Stimulated activated CD4-positive, alpha-beta T cell treated with anti-CD3 and anti-CD28 coated beads, Interleukin-4, amount 100 ng/mL, for 1 hour (primary cell): ENCODE data around the gene ABCG1.
A peak's percentile ranks its signal among the peaks of the same experiment; 100 is the strongest.

ENCODE experiments used
- DNase-seq: peaks from one replicate; pipeline ENCODE4 v3.0.0-alpha.2; 2020

The ABCG1 gene

GRCh38 chr21:42295845-42296244, 76.9 kb downstream of the ABCG1 start:
- no peak for DNase-seq

- no peak for DNase-seq
These were observed 77.6 kb downstream of the ABCG1 start for GRCh38 chr21:42296501-42296900.

GRCh38 chr21:42297377-42297776, 78.4 kb downstream of the ABCG1 start:
- no peak for DNase-seq

GRCh38 chr21:42298237-42298636, 79.3 kb downstream of the ABCG1 start:
- DNase-seq = no peak

GRCh38 chr21:42298657-42299056, 79.7 kb downstream of the ABCG1 start:
- no peak for DNase-seq

GRCh38 chr21:42299324-42300044, 80.5 kb downstream of the ABCG1 start:
- DNase-seq = no peak

- DNase-seq = no peak
These were observed 81.2 kb downstream of the ABCG1 start for GRCh38 chr21:42300045-42300583.

GRCh38 chr21:42300956-42301355, 82.0 kb downstream of the ABCG1 start:
- DNase-seq = no peak

GRCh38 chr21:42301371-42302075, 82.6 kb downstream of the ABCG1 start:
- DNase-seq = no peak

- DNase-seq = no peak
These were observed 83.2 kb downstream of the ABCG1 start for GRCh38 chr21:42302076-42302650.

- DNase-seq = no peak
These were observed 83.9 kb downstream of the ABCG1 start for GRCh38 chr21:42302794-42303193.

GRCh38 chr21:42303443-42303842, 84.5 kb downstream of the ABCG1 start:
- no peak for DNase-seq

- no peak for DNase-seq
These were observed 85.9 kb downstream of the ABCG1 start for GRCh38 chr21:42304556-42305454.

- no peak for DNase-seq
These were observed 86.8 kb downstream of the ABCG1 start for GRCh38 chr21:42305707-42306147.

- no peak for DNase-seq
These were observed 87.6 kb downstream of the ABCG1 start for GRCh38 chr21:42306366-42307035.

- DNase-seq = no peak
These were observed 88.2 kb downstream of the ABCG1 start for GRCh38 chr21:42307106-42307505.

- no peak for DNase-seq
These were observed 89.4 kb downstream of the ABCG1 start for GRCh38 chr21:42308161-42308913.

- no peak for DNase-seq
These were observed 90.2 kb downstream of the ABCG1 start for GRCh38 chr21:42308914-42309752.

- peak; percentile 73 for DNase-seq
These were observed 90.8 kb downstream of the ABCG1 start for GRCh38 chr21:42309753-42310213.

GRCh38 chr21:42310411-42311001, 91.6 kb downstream of the ABCG1 start:
- no peak for DNase-seq
